Measurements from ENCODE around the gene MLLT10. TPM values are rescaled to one million over a fixed set of nuclear protein-coding genes. Genes with fewer than 3 reads are reported as not detected.

MLLT10 gene
- total and polyA plus RNA-seq, 9 of the 15 experiments (the other 6 are each of a cell fraction or from before 2014, with no cell fraction given): 18.8 to 81.4 (median 64.2) TPM

DNA sequence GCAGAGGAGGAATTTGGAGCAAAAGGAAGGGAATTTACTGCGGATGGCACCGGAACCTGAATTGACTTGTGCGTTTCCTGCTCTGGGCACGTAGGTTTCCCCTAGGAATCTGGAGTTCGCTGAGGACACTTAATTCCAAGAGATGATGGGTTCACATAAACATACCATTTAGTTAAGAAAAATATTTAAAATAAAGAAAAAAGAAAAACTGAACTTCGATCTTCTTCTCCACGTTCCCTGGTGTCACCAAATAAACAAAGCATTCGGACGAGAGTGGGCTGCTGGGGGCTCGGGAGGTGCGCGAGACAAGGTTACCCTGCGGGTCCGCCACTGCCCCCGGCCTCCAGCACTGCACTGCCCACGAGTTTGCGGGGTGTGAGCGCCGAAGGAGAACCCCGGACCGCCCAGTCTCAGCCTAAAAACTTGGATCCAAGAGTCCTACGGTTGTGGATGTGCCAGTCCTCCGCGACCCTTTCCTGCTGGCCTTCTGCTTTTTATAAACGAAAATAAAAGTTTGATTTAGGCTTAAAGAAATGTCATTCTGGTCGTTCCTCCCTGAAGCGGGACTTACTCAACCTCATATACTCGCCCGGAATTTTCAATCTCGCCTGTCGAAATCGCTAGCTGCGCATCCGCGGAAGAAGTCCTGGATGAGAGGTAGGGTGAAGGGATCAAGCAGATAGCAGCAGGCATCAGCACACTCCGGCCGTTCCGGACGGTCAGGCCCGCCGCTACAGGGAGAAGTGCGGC lies 38.9 kb upstream of the MLLT10 start:
- intact Hi-C loops (cut with micrococcal nuclease): loop anchor here (5.0 to 10.0 kb wide), 3 partner anchors 37 to 457 kb away; partner anchors contain the start of gene MLLT10
- CTCF ChIA-PET (ENCODE audit: low intra/inter-chr PET ratio): interaction anchor here (0.7 to 2.8 kb wide), 3 partner anchors 237 to 475 kb away, joined by 3 to 15 read pairs (median 4); no protein-coding TSS in a partner anchor
- Histone ChIP-seq H2AFZ (ENCODE audit: low read depth, low read length) (peak overlapping the region; percentile 93), H3K9me1 (ENCODE audit: control insufficient read depth, insufficient read depth, low read length) (no peaks in the 10 kb centered on the region), H4K20me1 (replicated peaks; ENCODE audit: control insufficient read depth, insufficient read depth, low read length) (no peaks in the 10 kb centered on the region), H3K79me2 (ENCODE audit: control insufficient read depth, insufficient read depth, low read length) (no peaks in the 10 kb centered on the region), H3K9ac (ENCODE audit: insufficient read depth in 1 of 2, low read depth in 2 of 2, low read length in 2 of 2) (peak overlapping the region; percentile 72 to 94; a peak in 3 of 4 replicates), H3K4me3 (peak overlapping the region; percentile 71), H3K4me2 (ENCODE audit: insufficient read depth, low read length) (peak overlapping the region; percentile 95), H3K4me1 (replicated peaks in 1 of 2; ENCODE audit: control insufficient read depth in 2 of 2, insufficient read depth in 2 of 2, low read length in 2 of 2) (peaks cover 0 to 38% of the 10 kb centered on the region in 2 experiments; a peak in 2 of 5 replicates), H3K9me3 (replicated peaks; ENCODE audit: control insufficient read depth, insufficient read depth, low read depth, low read length) (no peaks in the 10 kb centered on the region; the same call in 1 of the 2 replicates), H3K36me3 (ENCODE audit: control insufficient read depth, insufficient read depth, low read length) (no peaks in the 10 kb centered on the region), H3K27me3 (ENCODE audit: control insufficient read depth in 2 of 2, insufficient read depth in 2 of 2, low read length in 2 of 2) (no peaks in the 10 kb centered on the region), H3K27ac (ENCODE audit: extremely low read depth, low read depth, low read length) (no peak overlapping the region)
- FAIRE-seq (no peak), DNase-seq (ENCODE audit: extremely low read depth in 1 of 4, low spot score in 3 of 4) (no peak), ATAC-seq (no peak)
- POLR2A ChIA-PET: interaction anchor here (0.6 to 2.1 kb wide), 6 partner anchors 31 to 1386 kb away, joined by 3 to 14 read pairs (median 3); partner anchors contain the start of gene SKIDA1
- 32% methylated on average over 42 of the region's 42 CpGs for WGBS (ENCODE audit: insufficient coverage, low coverage, missing lambda C conversion rate)
- BruUV-seq (replicated peaks): TSS peak; percentile 48
- in situ Hi-C loops (cut with MboI): loop anchor here (25.0 kb wide), 1 partner anchor 442 kb away; no protein-coding TSS in a partner anchor
- TF ChIP-seq, protein P1, sequence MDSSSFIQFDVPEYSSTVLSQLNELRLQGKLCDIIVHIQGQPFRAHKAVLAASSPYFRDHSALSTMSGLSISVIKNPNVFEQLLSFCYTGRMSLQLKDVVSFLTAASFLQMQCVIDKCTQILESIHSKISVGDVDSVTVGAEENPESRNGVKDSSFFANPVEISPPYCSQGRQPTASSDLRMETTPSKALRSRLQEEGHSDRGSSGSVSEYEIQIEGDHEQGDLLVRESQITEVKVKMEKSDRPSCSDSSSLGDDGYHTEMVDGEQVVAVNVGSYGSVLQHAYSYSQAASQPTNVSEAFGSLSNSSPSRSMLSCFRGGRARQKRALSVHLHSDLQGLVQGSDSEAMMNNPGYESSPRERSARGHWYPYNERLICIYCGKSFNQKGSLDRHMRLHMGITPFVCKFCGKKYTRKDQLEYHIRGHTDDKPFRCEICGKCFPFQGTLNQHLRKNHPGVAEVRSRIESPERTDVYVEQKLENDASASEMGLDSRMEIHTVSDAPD (CRISPR knock-in tag; IDR thresholded peaks at IDR 0.05): no peak
- no peak for TF ChIP-seq ZBTB1 (CRISPR knock-in tag; IDR thresholded peaks at IDR 0.05; ENCODE audit: borderline replicate concordance, low read depth)
- no peak for TF ChIP-seq IRF9 (tag; IDR thresholded peaks at IDR 0.05)
- no peak for TF ChIP-seq STAT6 (CRISPR knock-in tag; IDR thresholded peaks at IDR 0.05)
- TF ChIP-seq HINFP (tag; conservative IDR thresholded peaks at IDR 0.05; ENCODE audit: low read depth): no peak
- TF ChIP-seq, protein P2, sequence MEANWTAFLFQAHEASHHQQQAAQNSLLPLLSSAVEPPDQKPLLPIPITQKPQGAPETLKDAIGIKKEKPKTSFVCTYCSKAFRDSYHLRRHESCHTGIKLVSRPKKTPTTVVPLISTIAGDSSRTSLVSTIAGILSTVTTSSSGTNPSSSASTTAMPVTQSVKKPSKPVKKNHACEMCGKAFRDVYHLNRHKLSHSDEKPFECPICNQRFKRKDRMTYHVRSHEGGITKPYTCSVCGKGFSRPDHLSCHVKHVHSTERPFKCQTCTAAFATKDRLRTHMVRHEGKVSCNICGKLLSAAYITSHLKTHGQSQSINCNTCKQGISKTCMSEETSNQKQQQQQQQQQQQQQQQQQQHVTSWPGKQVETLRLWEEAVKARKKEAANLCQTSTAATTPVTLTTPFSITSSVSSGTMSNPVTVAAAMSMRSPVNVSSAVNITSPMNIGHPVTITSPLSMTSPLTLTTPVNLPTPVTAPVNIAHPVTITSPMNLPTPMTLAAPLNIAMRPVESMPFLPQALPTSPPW (CRISPR knock-in tag; IDR thresholded peaks at IDR 0.05): no peak
- 0 out of 2 replicates have a peak, but pooled peaks have one; percentile 12 for TF ChIP-seq ZNF12 (CRISPR knock-in tag; IDR thresholded peaks at IDR 0.05)
- TF ChIP-seq MBD1 (CRISPR knock-in tag; IDR thresholded peaks at IDR 0.05): peak; percentile 92; the same call in 1 of the 2 replicates
